H9 (cell line): ENCODE results near the gene LRRC40. TPM values are rescaled to one million over a fixed set of nuclear protein-coding genes. Genes with fewer than 3 reads are reported as not detected.

Experiments used
- DNase-seq: peaks from one replicate; pipeline ENCODE4 v3.0.0-alpha.2; 2017
- H2AFZ ChIP-seq: one replicate; pipeline ENCODE4 v1.6.1; 2013; ENCODE audit warnings: mild to moderate bottlenecking, low read length, control low read depth, moderate library complexity
- H2AK5ac ChIP-seq: 2 replicates; pipeline ENCODE4 v1.6.1; 2013; ENCODE audit warnings: low read length, control low read depth, mixed read lengths; ENCODE audit not compliant: insufficient read length
- H2BK120ac ChIP-seq: one replicate; pipeline ENCODE4 v1.6.1; 2013; ENCODE audit warnings: low read depth, mild to moderate bottlenecking, low read length, control low read depth, inconsistent platforms; ENCODE audit not compliant: poor library complexity, severe bottlenecking
- H2BK12ac ChIP-seq: 2 replicates; pipeline ENCODE4 v1.6.1; 2013; ENCODE audit warnings: low read length, control low read depth, mixed read lengths, low read depth; ENCODE audit not compliant: insufficient read length
- H2BK15ac ChIP-seq: 2 replicates; pipeline ENCODE4 v1.6.1; 2013; ENCODE audit warnings: low read depth, low read length, control low read depth
- H2BK20ac ChIP-seq: one replicate; pipeline ENCODE4 v1.6.1; 2013; ENCODE audit warnings: low read depth, mild to moderate bottlenecking, low read length, control low read depth, inconsistent platforms; ENCODE audit not compliant: poor library complexity, severe bottlenecking
- H2BK5ac ChIP-seq: 2 replicates; pipeline ENCODE4 v1.6.1; 2013; ENCODE audit warnings: low read length, control low read depth, mixed read lengths; ENCODE audit not compliant: insufficient read length
- H3K14ac ChIP-seq: 2 replicates; pipeline ENCODE4 v1.6.1; 2013; ENCODE audit warnings: low read length, control low read depth; ENCODE audit not compliant: insufficient read depth
- H3K18ac ChIP-seq: 2 replicates; pipeline ENCODE4 v1.6.1; 2013; ENCODE audit warnings: low read depth, mild to moderate bottlenecking, mixed read lengths, low read length, control low read depth; ENCODE audit not compliant: insufficient read length
- H3K23ac ChIP-seq: 2 replicates; pipeline ENCODE4 v1.6.1; 2013; ENCODE audit warnings: low read length, control low read depth, mixed read lengths, low read depth; ENCODE audit not compliant: insufficient read length
- H3K23me2 ChIP-seq: 2 replicates; pipeline ENCODE4 v1.6.1; 2013; ENCODE audit warnings: low read depth, mild to moderate bottlenecking, mixed read lengths, low read length, control low read depth; ENCODE audit not compliant: insufficient read length, poor library complexity, severe bottlenecking
- H3K27ac ChIP-seq: 2 replicates; pipeline ENCODE4 v1.5.1; 2013; ENCODE audit warnings: low read length, control low read depth, mixed read lengths, low read depth; ENCODE audit not compliant: insufficient read length
- H3K27me3 ChIP-seq: 2 replicates; pipeline ENCODE4 v1.6.1; 2013; ENCODE audit warnings: low read length, control low read depth, inconsistent platforms; ENCODE audit not compliant: insufficient read depth
- H3K4ac ChIP-seq: 2 replicates; pipeline ENCODE4 v1.6.1; 2013; ENCODE audit warnings: low read depth, mild to moderate bottlenecking, control low read depth, inconsistent platforms, low read length, moderate library complexity
- H3K4me1 ChIP-seq: 2 replicates; pipeline ENCODE4 v1.6.1; 2013; ENCODE audit warnings: low read length, control low read depth, inconsistent platforms; ENCODE audit not compliant: insufficient read depth
- H3K4me2 ChIP-seq: 2 replicates; pipeline ENCODE4 v1.6.1; 2013; ENCODE audit warnings: low read length, control low read depth, mixed read lengths; ENCODE audit not compliant: insufficient read length, insufficient read depth
- H3K56ac ChIP-seq: 2 replicates; pipeline ENCODE4 v1.6.1; 2013; ENCODE audit warnings: low read depth, mild to moderate bottlenecking, mixed read lengths, low read length, control low read depth; ENCODE audit not compliant: insufficient read length
- H3K79me1 ChIP-seq: 2 replicates; pipeline ENCODE4 v1.6.1; 2013; ENCODE audit warnings: low read depth, mild to moderate bottlenecking, moderate library complexity, low read length, control low read depth, inconsistent platforms; ENCODE audit not compliant: insufficient read depth, poor library complexity, severe bottlenecking
- H3K79me2 ChIP-seq: 2 replicates; pipeline ENCODE4 v1.6.1; 2013; ENCODE audit warnings: low read length, control low read depth, inconsistent platforms; ENCODE audit not compliant: insufficient read depth
- H3K9ac ChIP-seq: 2 replicates; pipeline ENCODE4 v1.6.1; 2013; ENCODE audit warnings: low read length, control low read depth, mixed read lengths; ENCODE audit not compliant: insufficient read length; ENCODE audit errors: extremely low read depth
- H3K9me3 ChIP-seq: one replicate; pipeline ENCODE4 v1.6.1; 2013; ENCODE audit warnings: low read depth, low read length, inconsistent platforms; ENCODE audit not compliant: control insufficient read depth
- H3T11ph ChIP-seq: one replicate; pipeline ENCODE4 v1.6.1; 2013; ENCODE audit warnings: mild to moderate bottlenecking, low read length, control low read depth, inconsistent platforms
- H4K20me1 ChIP-seq: one replicate; pipeline ENCODE4 v1.6.1; 2013; ENCODE audit not compliant: control insufficient read depth, insufficient read length, insufficient read depth
- H4K5ac ChIP-seq: 2 replicates; pipeline ENCODE4 v1.6.1; 2013; ENCODE audit warnings: low read depth, mild to moderate bottlenecking, mixed read lengths, low read length, control low read depth; ENCODE audit not compliant: insufficient read length
- H4K8ac ChIP-seq: replicated peaks from 2 replicates; pipeline ENCODE4 v1.6.1; 2013; ENCODE audit warnings: low read length, control low read depth, mixed read lengths, low read depth; ENCODE audit not compliant: insufficient read length
- H4K91ac ChIP-seq: 2 replicates; pipeline ENCODE4 v1.6.1; 2013; ENCODE audit warnings: low read depth, mild to moderate bottlenecking, moderate library complexity, mixed read lengths, low read length, control low read depth; ENCODE audit not compliant: insufficient read length
- H3K27ac Mint-ChIP-seq, 3 experiments: 2 replicates in 2 of 3; 3 replicates in 1 of 3; pipeline ENCODE4 v1.8.0; 2020 to 2021; ENCODE audit warnings: mixed read lengths in 3 of 3, mild to moderate bottlenecking in 1 of 3, moderate library complexity in 1 of 3
- H3K27me3 Mint-ChIP-seq: 2 replicates; pipeline ENCODE4 v1.8.0; 2021; ENCODE audit warnings: low read depth, mild to moderate bottlenecking, moderate library complexity, mixed read lengths
- H3K36me3 Mint-ChIP-seq, 3 experiments: 2 replicates in 2 of 3; 3 replicates in 1 of 3; pipeline ENCODE4 v1.8.0; 2020 to 2021; ENCODE audit warnings: low read depth in 3 of 3, mixed read lengths in 3 of 3; ENCODE audit not compliant: insufficient read depth in 1 of 3
- H3K4me1 Mint-ChIP-seq, 2 experiments: 2 replicates each; pipeline ENCODE4 v1.8.0; 2020; ENCODE audit warnings: mixed read lengths in 2 of 2
- H3K4me3 Mint-ChIP-seq, 2 experiments: 2 replicates in 1 of 2; 3 replicates in 1 of 2; pipeline ENCODE4 v1.8.0; 2020 to 2021; ENCODE audit warnings: mild to moderate bottlenecking in 2 of 2, mixed read lengths in 2 of 2, moderate library complexity in 1 of 2
- H3K9me3 Mint-ChIP-seq, 2 experiments: 2 replicates in 1 of 2; 3 replicates in 1 of 2; pipeline ENCODE4 v1.8.0; 2020; ENCODE audit warnings: mild to moderate bottlenecking in 2 of 2, mixed read lengths in 2 of 2, moderate library complexity in 1 of 2
- CTCF ChIP-seq: fragments of 200-600 bp; sonication (generic); conservative IDR thresholded peaks from 3 replicates; pipeline ENCODE4 v1.8.0; 2021; ENCODE audit warnings: antibody characterized with exemption, mild to moderate bottlenecking
- total RNA-seq: library from RNA; stranded (reverse); gene quantifications from 2 replicates; pipeline ENCODE4 v1.2.1, GENCODE V29; 2021

LRRC40 gene
- total RNA-seq, 1 experiment from 2014 or later: 27.6 TPM

GRCh38 chr1:70247768-70248167 lies 42.4 kb upstream of the LRRC40 start:
- Histone ChIP-seq H2BK120ac (no peak overlapping the region), H2BK15ac (no peak overlapping the region), H2BK20ac (no peak overlapping the region), H3K4me1 (no peaks in the 10 kb centered on the region), H2BK5ac (no peak overlapping the region), H3K56ac (no peak overlapping the region), H4K8ac (no peak overlapping the region), H3K9ac (no peak overlapping the region), H2AFZ (no peak overlapping the region), H3K27me3 (no peaks in the 10 kb centered on the region), H4K20me1 (no peaks in the 10 kb centered on the region), H3K14ac (no peak overlapping the region), H3K9me3 (no peaks in the 10 kb centered on the region), H3K18ac (no peak overlapping the region), H4K91ac (no peak overlapping the region), H2BK12ac (no peak overlapping the region), H3K79me1 (no peaks in the 10 kb centered on the region), H3K79me2 (no peaks in the 10 kb centered on the region), H3K23me2 (no peaks in the 10 kb centered on the region), H3K27ac (no peak overlapping the region), H3K4me2 (no peak overlapping the region), H4K5ac (no peak overlapping the region), H2AK5ac (no peak overlapping the region), H3K4ac (no peak overlapping the region), H3K23ac (no peak overlapping the region), H3T11ph (no peak overlapping the region)
- H3K9me3 Mint-ChIP-seq: no peaks in the 10 kb centered on the region
- peaks cover 52 to 91% (median 85%) of the 10 kb centered on the region in 3 experiments; a peak in 6 of 7 replicates for H3K36me3 Mint-ChIP-seq
- no peak overlapping the region for H3K4me3 Mint-ChIP-seq
- TF ChIP-seq CTCF: no peak
- no peak for DNase-seq
- no peaks in the 10 kb centered on the region for H3K4me1 Mint-ChIP-seq
- H3K27ac Mint-ChIP-seq: no peak overlapping the region
- H3K27me3 Mint-ChIP-seq: no peaks in the 10 kb centered on the region
